MV-4-11 (cell line): ENCODE results near the gene CD28.
"Not testable (repeated sequence)": the region's sequence is repeated elsewhere in the genome, so short reads cannot be mapped to it uniquely, and the experiment has no call there.

ENCODE experiments used
- DNase-seq: peaks from one replicate; lab custom pipeline; 2025; lab: John Stamatoyannopoulos, UW

CD28 gene

DNA sequence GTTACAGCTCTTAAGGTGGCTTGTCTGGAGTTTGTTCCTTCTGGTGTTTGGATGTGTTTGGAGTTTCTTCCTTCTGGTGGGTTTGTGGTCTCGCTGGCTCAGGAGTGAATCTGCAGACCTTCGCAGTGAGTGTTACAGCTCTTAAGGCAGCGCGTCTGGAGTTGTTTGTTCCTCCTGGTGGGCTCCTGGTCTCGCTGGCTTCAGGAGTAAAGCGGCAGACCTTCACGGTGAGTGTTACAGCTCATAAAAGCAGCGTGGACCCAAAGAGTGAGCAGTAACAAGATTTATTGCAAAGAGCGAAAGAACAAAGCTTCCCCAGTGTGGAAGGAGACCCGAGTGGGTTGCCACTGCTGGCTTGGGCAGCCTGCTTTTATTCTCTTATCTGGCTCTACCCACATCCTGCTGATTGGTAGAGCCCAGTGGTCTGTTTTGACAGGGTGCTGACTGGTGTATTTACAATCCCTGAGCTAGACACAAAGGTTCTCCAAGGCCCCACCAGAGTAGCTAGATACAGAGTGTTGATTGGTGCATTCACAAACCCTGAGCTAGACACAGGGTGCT, 78.4 kb downstream of the CD28 start:
- not testable (repeated sequence) for DNase-seq

DNA sequence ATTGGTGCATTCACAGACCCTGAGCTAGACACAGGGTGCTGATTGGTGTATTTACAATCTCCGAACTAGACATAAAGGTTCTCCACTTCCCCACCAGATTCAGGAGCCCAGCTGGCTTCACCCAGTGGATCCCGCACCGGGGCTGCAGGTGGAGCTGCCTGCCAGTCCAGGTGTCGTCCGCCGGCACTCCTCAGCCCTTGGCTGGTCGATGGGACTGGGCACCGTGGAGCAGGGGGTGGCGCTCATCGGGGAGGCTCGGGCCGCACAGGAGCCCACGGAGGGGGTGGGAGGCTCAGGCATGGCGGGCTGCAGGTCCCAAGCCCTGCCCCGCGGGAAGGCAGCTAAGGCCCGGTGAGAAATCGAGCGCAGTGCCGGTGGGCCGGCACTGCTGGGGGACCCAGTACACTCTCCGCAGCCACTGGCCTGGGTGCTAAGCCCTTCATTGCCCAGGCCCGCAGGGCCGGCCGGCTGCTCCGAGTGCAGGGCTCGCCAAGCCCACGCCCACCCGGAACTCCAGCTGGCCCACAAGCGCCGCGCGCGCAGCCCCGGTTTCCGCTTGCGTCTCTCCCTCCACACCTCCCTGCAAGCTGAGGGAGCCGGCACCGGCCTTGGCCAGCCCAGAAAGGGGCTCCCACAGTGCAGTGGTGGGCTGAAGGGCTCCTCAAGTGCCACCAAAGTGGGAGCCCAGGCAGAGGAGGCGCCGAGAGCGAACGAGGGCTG, 79.1 kb downstream of the CD28 start:
- DNase-seq, result not testable (repeated sequence)

DNA sequence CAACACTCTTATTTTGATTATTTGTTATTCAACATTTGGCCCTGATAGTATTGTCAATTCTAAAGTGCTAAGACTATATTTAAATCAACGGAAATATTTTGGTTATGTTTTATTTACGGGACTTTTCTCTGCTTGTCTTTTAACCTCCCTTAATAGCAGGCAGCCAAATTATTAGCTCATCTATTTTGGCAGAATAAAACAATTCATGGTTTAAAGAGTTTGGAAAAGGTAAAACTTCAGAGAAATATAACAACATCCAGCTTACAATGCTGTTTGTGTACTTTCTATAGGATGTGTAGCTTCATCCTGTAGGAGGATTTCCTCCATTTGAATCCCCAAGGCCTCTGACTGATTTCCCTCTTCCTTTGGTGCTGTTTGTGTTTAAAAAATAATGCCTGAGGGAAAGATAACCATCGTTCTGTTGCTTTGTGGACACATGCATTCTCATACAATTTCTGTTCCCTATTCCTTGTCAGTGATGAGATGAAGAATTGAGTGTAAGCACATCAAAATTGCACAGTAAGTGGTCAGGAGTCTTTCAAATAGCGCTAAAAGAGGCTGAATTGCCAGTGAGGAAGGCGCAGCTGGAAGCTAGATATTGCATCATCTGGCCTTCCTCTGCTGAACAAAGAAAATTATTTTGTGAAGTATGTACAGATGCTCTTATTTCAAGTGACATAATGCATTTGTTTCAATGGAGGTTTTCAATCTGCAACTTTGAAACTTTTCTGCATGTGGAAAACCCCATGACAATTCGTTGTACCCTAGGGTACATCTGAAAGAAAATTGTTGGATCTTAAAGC, 80.3 kb downstream of the CD28 start:
- peak; percentile 97 for DNase-seq

DNA sequence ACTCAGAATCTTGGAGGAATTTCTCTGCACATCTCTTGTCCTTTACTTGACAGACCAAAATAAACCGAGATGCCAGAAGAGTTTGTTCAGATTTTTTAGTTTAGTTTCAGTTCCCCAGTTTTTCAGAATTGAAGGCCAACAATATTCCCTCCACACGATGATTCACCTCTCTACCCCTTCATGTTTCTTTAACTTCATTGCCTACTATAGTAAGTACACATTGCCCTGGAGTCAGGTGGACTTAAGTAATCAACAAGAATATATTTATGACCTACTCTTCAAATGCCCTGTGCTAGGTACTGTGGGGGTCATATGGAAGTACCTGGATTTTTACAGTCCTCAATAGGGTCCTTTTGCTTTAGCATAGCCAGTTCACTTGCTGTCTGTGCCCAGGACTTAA, 81.5 kb downstream of the CD28 start:
- DNase-seq, result peak; percentile 90
